22Rv1 (cell line): ENCODE data around the gene ASPRV1.

Source experiments
- H3K27ac ChIP-seq: fragments of 450-650 bp; 2 replicates; pipeline ENCODE4 v1.5.1; 2017
- ZFX ChIP-seq: fragments of 450-650 bp; IDR thresholded peaks from 2 replicates; pipeline ENCODE4 v1.6.1; 2017; ENCODE audit warnings: antibody characterized with exemption, borderline replicate concordance
- TF ChIP-seq, protein P1 (sequence below): fragments of 450-650 bp; IDR thresholded peaks from 2 replicates; pipeline ENCODE4 v1.5.1; 2017; ENCODE audit warnings: mild to moderate bottlenecking

The ASPRV1 gene

DNA sequence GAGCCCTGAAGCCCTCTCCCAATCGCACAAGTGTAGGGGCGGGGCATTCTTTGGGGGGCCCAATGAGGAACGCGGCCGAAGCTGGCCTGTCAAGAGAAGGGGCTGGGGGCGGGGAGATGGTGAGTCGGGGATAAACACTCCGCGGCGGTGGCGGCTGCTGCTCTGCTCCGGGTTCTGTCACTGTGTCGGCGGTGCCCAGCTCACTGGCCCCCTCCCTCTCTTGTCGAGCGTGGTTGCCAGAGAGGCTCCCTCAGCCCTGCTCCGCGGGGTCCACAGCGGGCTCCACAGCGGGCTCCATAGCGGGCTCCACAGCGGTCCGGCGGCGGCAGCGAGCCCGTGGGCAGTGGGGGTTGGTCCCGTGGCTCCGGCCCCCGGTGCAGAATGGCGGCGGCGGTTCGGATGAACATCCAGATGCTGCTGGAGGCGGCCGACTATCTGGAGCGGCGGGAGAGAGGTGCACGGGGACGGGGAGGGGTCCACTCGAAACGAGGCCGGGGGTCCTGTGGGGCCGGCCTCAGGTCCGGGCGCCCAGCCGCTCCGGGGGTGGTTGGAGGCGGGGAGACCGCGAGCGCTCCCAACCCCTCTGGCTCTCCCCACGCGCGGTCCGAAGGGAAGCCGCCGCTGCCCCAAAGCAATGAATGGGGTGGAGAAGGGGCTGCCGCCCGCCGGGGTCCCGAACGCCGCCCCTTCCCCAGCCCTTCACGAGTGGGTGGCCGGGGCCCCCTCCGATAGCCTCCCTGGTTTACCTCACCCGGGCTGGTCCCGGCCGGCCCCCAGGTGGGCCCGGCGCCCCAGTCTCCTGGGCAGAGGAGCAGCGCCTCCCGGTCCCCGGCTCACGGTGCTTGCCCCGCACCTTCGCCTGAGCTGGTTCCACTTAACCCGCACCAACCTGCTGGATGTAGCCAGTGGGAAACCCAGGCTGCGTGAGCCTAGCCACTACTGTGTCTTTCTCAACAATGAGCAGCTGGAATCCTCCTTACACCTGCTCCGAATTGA lies 46.2 kb downstream of the ASPRV1 start, which contains the start of gene MXD1:
MXD1 (plus strand) TSS at position 160 of the 996 bp plus-strand sequence; CDS start at position 382, 222 bp downstream.
- TF ChIP-seq ZFX: no peak
- TF ChIP-seq, protein P1, sequence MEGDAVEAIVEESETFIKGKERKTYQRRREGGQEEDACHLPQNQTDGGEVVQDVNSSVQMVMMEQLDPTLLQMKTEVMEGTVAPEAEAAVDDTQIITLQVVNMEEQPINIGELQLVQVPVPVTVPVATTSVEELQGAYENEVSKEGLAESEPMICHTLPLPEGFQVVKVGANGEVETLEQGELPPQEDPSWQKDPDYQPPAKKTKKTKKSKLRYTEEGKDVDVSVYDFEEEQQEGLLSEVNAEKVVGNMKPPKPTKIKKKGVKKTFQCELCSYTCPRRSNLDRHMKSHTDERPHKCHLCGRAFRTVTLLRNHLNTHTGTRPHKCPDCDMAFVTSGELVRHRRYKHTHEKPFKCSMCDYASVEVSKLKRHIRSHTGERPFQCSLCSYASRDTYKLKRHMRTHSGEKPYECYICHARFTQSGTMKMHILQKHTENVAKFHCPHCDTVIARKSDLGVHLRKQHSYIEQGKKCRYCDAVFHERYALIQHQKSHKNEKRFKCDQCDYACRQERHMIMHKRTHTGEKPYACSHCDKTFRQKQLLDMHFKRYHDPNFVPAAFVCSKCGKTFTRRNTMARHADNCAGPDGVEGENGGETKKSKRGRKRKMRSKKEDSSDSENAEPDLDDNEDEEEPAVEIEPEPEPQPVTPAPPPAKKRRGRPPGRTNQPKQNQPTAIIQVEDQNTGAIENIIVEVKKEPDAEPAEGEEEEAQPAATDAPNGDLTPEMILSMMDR: no peak
- peak within 1 kb of the TSS; percentile 95 for H3K27ac ChIP-seq

DNA sequence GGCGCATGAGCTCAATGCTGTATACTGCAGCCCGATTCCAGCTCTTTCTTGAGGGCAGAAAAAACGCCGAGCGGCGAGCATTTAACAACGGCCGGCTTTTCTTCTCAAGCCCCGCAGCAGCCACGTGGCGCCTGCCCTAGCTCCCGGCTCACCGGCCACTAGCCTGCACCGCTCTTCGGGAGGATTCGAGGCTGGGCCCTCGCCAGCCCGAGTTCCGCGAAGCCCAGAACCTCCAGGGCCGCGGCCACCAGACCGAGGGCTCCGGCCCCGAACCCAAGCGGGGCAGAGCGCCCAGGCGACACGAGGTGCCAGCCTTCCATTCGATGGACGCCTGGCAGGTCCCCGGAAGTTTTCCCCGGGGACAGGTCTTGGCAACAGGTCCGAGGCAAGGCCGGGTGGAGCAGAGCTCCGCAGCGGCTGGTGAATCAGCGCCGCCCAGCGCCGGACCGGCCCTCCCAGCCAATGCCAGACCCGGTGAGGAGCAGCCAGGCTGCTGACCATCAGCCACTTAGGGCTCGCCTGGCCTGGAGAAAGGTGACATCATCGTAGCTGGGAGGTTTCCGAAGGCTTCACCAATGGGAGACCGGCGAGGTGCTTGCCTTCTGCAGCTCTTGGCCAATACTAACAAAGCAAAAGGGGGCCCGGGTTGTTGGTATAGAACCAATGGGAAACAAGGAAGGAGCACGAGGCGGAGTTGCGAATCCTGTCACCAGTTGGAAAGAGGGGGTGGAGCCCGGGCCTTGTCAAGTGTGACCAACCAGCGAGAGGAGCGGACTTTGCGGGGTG lies 47.1 kb downstream of the ASPRV1 start:
- peak overlapping the region; percentile 95 for H3K27ac ChIP-seq
- no peak for TF ChIP-seq ZFX
- TF ChIP-seq, protein P1: peak; percentile 45

DNA sequence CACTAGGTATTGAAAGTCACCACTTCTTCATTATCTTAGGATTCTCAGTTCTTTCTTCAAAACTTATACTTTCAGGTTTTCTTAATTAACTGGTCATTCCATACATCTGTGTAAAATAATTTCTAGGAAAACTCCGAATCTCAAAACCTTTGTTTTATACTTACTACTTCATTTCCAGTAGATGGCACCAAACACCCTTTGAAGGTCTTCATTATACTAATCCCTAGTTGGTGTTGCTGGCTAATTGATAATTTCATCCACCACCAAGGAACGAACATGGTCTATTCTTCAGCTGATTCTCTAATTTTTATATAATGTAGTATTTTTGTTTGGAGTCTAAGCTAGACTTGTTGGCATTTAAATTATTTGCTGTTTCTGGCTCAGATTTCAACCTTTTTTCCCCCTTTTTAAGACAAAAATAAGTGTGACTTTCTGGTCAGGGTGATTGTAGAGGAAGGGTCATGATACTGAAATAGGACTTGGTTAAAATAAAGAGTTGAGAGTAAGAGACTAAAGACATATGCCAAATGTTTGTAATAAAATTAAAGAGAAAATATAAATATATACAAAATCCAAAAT lies 49.4 kb downstream of the ASPRV1 start:
- TF ChIP-seq ZFX: no peak
- TF ChIP-seq, protein P1: peak; percentile 82

More for the DNA sequence above, 49.4 kb downstream of the ASPRV1 start:
- peak overlapping the region; percentile 95; the same call in 1 of the 2 replicates for H3K27ac ChIP-seq
